HepG2 (cell line): ENCODE data around the gene CIITA. TPM values are rescaled to one million over a fixed set of nuclear protein-coding genes. Genes with fewer than 3 reads are reported as not detected.

Experiments
- ADNP ChIP-seq: sonication (generic); formaldehyde crosslinking; IDR thresholded peaks from 2 replicates; pipeline ENCODE4 v1.4.0; 2020; ENCODE audit warnings: missing genetic modification reagents
- ATF1 ChIP-seq: IDR thresholded peaks from 2 replicates; pipeline ENCODE4 v1.6.1; 2016; ENCODE audit warnings: mild to moderate bottlenecking, control low read depth
- CEBPG ChIP-seq: IDR thresholded peaks from 2 replicates; pipeline ENCODE4 v1.6.1; 2016
- ELF3 ChIP-seq: IDR thresholded peaks from 2 replicates; pipeline ENCODE4 v1.6.1; 2016; ENCODE audit warnings: missing genetic modification reagents, missing compliant biosample characterization
- HES4 ChIP-seq: sonication (generic); formaldehyde crosslinking; IDR thresholded peaks from 2 replicates; pipeline ENCODE4 v1.9.0; 2021; ENCODE audit warnings: mild to moderate bottlenecking, missing genetic modification reagents, borderline replicate concordance
- HNRNPH1 ChIP-seq: fragments of 200-400 bp; formaldehyde crosslinking; optimal IDR thresholded peaks from 2 replicates; pipeline ENCODE3; 2017; ENCODE audit warnings: mild to moderate bottlenecking, low read depth, low read length
- IRF2 ChIP-seq: IDR thresholded peaks from 2 replicates; pipeline ENCODE4 v1.6.1; 2018; ENCODE audit warnings: missing genetic modification reagents, missing compliant biosample characterization
- ISL2 ChIP-seq: sonication (generic); formaldehyde crosslinking; IDR thresholded peaks from 2 replicates; pipeline ENCODE4 v1.5.0; 2020; ENCODE audit warnings: missing genetic modification reagents
- ISX ChIP-seq: sonication (generic); formaldehyde crosslinking; conservative IDR thresholded peaks from 2 replicates; pipeline ENCODE4 v1.5.0; 2020; ENCODE audit warnings: missing genetic modification reagents
- JUND ChIP-seq: sonication (generic); formaldehyde crosslinking; IDR thresholded peaks from 2 replicates; pipeline ENCODE4 v1.8.0; 2022; ENCODE audit warnings: mild to moderate bottlenecking, missing genetic modification reagents
- MTA1 ChIP-seq: sonication (generic); formaldehyde crosslinking; IDR thresholded peaks from 2 replicates; pipeline ENCODE4 v1.4.0; 2020; ENCODE audit warnings: missing genetic modification reagents, mild to moderate bottlenecking, borderline replicate concordance
- MTF1 ChIP-seq: sonication (generic); formaldehyde crosslinking; IDR thresholded peaks from 2 replicates; pipeline ENCODE4 v1.5.0; 2020; ENCODE audit warnings: missing genetic modification reagents
- NR2C2 ChIP-seq: sonication (generic); formaldehyde crosslinking; IDR thresholded peaks from 2 replicates; pipeline ENCODE4 v1.4.0; 2020; ENCODE audit warnings: missing genetic modification reagents, mild to moderate bottlenecking, moderate library complexity, borderline replicate concordance
- NR2F1 ChIP-seq, 2 experiments: fragments of 450-650 bp in 1 of 2; formaldehyde crosslinking in 1 of 2; IDR thresholded peaks; 2 replicates each; pipeline versions ENCODE4 v1.5.0 to v1.6.1; 2016 to 2020; ENCODE audit warnings: mild to moderate bottlenecking in 1 of 2, missing compliant biosample characterization in 1 of 2, missing genetic modification reagents in 1 of 2, moderate library complexity in 1 of 2
- SAP130 ChIP-seq: IDR thresholded peaks from 2 replicates; pipeline ENCODE4 v1.6.1; 2016; ENCODE audit warnings: low read depth
- SIN3B ChIP-seq: fragments of 150-350 bp; IDR thresholded peaks from 2 replicates; pipeline ENCODE4 v1.6.1; 2014; ENCODE audit warnings: low read length
- STAG1 ChIP-seq: sonication (generic); formaldehyde crosslinking; IDR thresholded peaks from 2 replicates; pipeline ENCODE4 v1.4.0; 2020; ENCODE audit warnings: missing genetic modification reagents
- WIZ ChIP-seq: sonication (generic); formaldehyde crosslinking; IDR thresholded peaks from 2 replicates; pipeline ENCODE4 v1.5.1; 2020; ENCODE audit warnings: mild to moderate bottlenecking, missing genetic modification reagents
- ZBTB20 ChIP-seq: sonication (generic); formaldehyde crosslinking; IDR thresholded peaks from 2 replicates; pipeline ENCODE4 v1.8.1; 2023; ENCODE audit warnings: missing genetic modification reagents, low read depth, mild to moderate bottlenecking, borderline replicate concordance
- ZFP62 ChIP-seq: sonication (generic); formaldehyde crosslinking; IDR thresholded peaks from 2 replicates; pipeline ENCODE4 v1.4.0; 2020; ENCODE audit warnings: missing genetic modification reagents
- ZNF20 ChIP-seq: sonication (generic); formaldehyde crosslinking; IDR thresholded peaks from 2 replicates; pipeline ENCODE4 v1.4.0; 2020; ENCODE audit warnings: mild to moderate bottlenecking, moderate library complexity, missing genetic modification reagents
- ZNF460 ChIP-seq: sonication (generic); formaldehyde crosslinking; IDR thresholded peaks from 2 replicates; pipeline ENCODE4 v1.5.1; 2020; ENCODE audit warnings: missing genetic modification reagents, mild to moderate bottlenecking, borderline replicate concordance
- ZNF614 ChIP-seq: IDR thresholded peaks from 2 replicates; pipeline ENCODE4 v1.6.1; 2018; ENCODE audit warnings: missing biosample characterization, missing genetic modification reagents, inconsistent platforms, borderline replicate concordance
- ZNF629 ChIP-seq: sonication (generic); formaldehyde crosslinking; conservative IDR thresholded peaks from 2 replicates; pipeline ENCODE4 v1.5.0; 2020; ENCODE audit warnings: missing genetic modification reagents
- ZNF75D ChIP-seq: sonication (generic); formaldehyde crosslinking; IDR thresholded peaks from 2 replicates; pipeline ENCODE4 v1.8.1; 2023; ENCODE audit warnings: missing genetic modification reagents, mild to moderate bottlenecking, borderline replicate concordance
- ZNF883 ChIP-seq: sonication (generic); formaldehyde crosslinking; IDR thresholded peaks from 2 replicates; pipeline ENCODE4 v1.5.1; 2020; ENCODE audit warnings: mild to moderate bottlenecking, missing genetic modification reagents; ENCODE audit errors: not compliant biosample characterization
- polyA plus RNA-seq, 8 experiments: library from polyadenylated mRNA; depleted of rRNA in 3 of 8; stranded (reverse) in 7 of 8; unstranded in 1 of 8; fragments of >200 nt; fragmentation: Illumina TruSeq in 4 of 8; extraction: Trizol in 4 of 8; gene quantifications; 2 replicates each; pipeline versions ENCODE4 v1.2.1 to v1.2.3, GENCODE V29; 2011 to 2016; ENCODE audit warnings: low read depth in 4 of 8, missing spikeins in 1 of 8, mixed read lengths in 1 of 8; ENCODE audit not compliant: insufficient read depth in 1 of 8
- total RNA-seq, 5 experiments: library from RNA; depleted of rRNA; stranded (reverse); fragments of >200 nt; fragmentation: Illumina TruSeq; extraction: Trizol; gene quantifications; 2 replicates each; pipeline ENCODE4 v1.2.3, GENCODE V29; 2016; ENCODE audit warnings: low read depth in 1 of 5
- TF ChIP-seq, protein P1 (sequence below): sonication (generic); formaldehyde crosslinking; IDR thresholded peaks from 2 replicates; pipeline ENCODE4 v1.9.0; 2021; ENCODE audit warnings: mild to moderate bottlenecking, missing genetic modification reagents

Gene CIITA
- total and polyA plus RNA-seq, 2 of the 13 experiments (the other 11 are each of a cell fraction or from before 2014, with no cell fraction given), result 0.08 to 0.09 TPM

GRCh38 chr16:10923650-10924214 lies 46.7 kb downstream of the CIITA start (continued):
- TF ChIP-seq, protein P1, sequence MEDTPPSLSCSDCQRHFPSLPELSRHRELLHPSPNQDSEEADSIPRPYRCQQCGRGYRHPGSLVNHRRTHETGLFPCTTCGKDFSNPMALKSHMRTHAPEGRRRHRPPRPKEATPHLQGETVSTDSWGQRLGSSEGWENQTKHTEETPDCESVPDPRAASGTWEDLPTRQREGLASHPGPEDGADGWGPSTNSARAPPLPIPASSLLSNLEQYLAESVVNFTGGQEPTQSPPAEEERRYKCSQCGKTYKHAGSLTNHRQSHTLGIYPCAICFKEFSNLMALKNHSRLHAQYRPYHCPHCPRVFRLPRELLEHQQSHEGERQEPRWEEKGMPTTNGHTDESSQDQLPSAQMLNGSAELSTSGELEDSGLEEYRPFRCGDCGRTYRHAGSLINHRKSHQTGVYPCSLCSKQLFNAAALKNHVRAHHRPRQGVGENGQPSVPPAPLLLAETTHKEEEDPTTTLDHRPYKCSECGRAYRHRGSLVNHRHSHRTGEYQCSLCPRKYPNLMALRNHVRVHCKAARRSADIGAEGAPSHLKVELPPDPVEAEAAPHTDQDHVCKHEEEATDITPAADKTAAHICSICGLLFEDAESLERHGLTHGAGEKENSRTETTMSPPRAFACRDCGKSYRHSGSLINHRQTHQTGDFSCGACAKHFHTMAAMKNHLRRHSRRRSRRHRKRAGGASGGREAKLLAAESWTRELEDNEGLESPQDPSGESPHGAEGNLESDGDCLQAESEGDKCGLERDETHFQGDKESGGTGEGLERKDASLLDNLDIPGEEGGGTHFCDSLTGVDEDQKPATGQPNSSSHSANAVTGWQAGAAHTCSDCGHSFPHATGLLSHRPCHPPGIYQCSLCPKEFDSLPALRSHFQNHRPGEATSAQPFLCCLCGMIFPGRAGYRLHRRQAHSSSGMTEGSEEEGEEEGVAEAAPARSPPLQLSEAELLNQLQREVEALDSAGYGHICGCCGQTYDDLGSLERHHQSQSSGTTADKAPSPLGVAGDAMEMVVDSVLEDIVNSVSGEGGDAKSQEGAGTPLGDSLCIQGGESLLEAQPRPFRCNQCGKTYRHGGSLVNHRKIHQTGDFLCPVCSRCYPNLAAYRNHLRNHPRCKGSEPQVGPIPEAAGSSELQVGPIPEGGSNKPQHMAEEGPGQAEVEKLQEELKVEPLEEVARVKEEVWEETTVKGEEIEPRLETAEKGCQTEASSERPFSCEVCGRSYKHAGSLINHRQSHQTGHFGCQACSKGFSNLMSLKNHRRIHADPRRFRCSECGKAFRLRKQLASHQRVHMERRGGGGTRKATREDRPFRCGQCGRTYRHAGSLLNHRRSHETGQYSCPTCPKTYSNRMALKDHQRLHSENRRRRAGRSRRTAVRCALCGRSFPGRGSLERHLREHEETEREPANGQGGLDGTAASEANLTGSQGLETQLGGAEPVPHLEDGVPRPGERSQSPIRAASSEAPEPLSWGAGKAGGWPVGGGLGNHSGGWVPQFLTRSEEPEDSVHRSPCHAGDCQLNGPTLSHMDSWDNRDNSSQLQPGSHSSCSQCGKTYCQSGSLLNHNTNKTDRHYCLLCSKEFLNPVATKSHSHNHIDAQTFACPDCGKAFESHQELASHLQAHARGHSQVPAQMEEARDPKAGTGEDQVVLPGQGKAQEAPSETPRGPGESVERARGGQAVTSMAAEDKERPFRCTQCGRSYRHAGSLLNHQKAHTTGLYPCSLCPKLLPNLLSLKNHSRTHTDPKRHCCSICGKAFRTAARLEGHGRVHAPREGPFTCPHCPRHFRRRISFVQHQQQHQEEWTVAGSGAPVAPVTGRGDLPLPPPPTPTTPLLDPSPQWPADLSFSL (CRISPR knock-in tag), result no peak
- TF ChIP-seq ZNF614, result peak; percentile 89
- no peak for TF ChIP-seq ZNF883 (CRISPR knock-in tag)
- no peak for TF ChIP-seq WIZ (CRISPR knock-in tag)
- no peak for TF ChIP-seq STAG1 (CRISPR knock-in tag)
- TF ChIP-seq JUND, result no peak
- TF ChIP-seq ATF1 (CRISPR knock-in tag), result no peak
- TF ChIP-seq CEBPG (CRISPR knock-in tag), result peak; percentile 40
- TF ChIP-seq SAP130 (CRISPR knock-in tag), result peak; percentile 80
- TF ChIP-seq ZNF629 (CRISPR knock-in tag), result no peak
- no peak for TF ChIP-seq ZFP62 (CRISPR knock-in tag)
- peak; percentile 79 for TF ChIP-seq HNRNPH1
- no peak for TF ChIP-seq ISL2 (CRISPR knock-in tag)
- TF ChIP-seq ZBTB20 (CRISPR knock-in tag), result peak; percentile 56; the same call in 1 of the 2 replicates
- TF ChIP-seq IRF2 (CRISPR knock-in tag), result peak; percentile 66
- no peak for TF ChIP-seq ZNF20 (CRISPR knock-in tag)
- no peak for TF ChIP-seq ISX
- TF ChIP-seq SIN3B, result no peak
- TF ChIP-seq NR2C2 (CRISPR knock-in tag), result peak; percentile 53; the same call in 1 of the 2 replicates
- peak; percentile 52; the same call in 1 of the 2 replicates for TF ChIP-seq ELF3
- TF ChIP-seq MTF1 (CRISPR knock-in tag), result no peak
- TF ChIP-seq ZNF460 (CRISPR knock-in tag), result no peak
- TF ChIP-seq ZNF75D (CRISPR knock-in tag), result no peak
- TF ChIP-seq ADNP (CRISPR knock-in tag), result no peak
- TF ChIP-seq NR2F1 (CRISPR knock-in tag; IDR thresholded peaks at IDR 0.05), result no peak
- TF ChIP-seq HES4 (CRISPR knock-in tag), result no peak
- peak; percentile 93 for TF ChIP-seq MTA1
